Measurements from ENCODE around the gene SIX1.

SIX1 gene

DNA sequence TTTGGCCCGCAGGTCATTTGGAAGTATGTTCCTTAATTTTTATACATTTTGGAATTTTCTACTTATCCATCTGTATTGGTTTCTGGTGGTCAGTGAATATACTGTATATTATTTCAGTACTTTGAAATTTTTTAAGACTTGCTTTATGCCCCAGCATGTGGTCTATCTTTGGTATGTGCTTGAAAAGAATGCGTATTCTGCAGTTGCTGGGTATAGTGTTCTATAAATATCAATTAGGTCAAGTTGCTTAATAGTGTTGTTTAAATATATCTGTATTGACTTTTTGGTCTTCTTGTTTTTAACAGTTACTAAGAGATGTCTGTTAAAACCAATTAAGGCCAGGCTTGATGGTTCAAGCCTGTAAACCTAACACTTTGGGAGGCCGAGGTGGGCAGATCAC is 21.7 kb upstream of the SIX1 start:
- peaks cover 5% of the 10 kb centered on the region for H3K4me1 ChIP-seq (ENCODE audit: control insufficient read depth, low read length)
- TF ChIP-seq EZH2phosphoT487 (IDR thresholded peaks at IDR 0.05; ENCODE audit: borderline replicate concordance, low read length), result no peak
- TF ChIP-seq, protein P1, sequence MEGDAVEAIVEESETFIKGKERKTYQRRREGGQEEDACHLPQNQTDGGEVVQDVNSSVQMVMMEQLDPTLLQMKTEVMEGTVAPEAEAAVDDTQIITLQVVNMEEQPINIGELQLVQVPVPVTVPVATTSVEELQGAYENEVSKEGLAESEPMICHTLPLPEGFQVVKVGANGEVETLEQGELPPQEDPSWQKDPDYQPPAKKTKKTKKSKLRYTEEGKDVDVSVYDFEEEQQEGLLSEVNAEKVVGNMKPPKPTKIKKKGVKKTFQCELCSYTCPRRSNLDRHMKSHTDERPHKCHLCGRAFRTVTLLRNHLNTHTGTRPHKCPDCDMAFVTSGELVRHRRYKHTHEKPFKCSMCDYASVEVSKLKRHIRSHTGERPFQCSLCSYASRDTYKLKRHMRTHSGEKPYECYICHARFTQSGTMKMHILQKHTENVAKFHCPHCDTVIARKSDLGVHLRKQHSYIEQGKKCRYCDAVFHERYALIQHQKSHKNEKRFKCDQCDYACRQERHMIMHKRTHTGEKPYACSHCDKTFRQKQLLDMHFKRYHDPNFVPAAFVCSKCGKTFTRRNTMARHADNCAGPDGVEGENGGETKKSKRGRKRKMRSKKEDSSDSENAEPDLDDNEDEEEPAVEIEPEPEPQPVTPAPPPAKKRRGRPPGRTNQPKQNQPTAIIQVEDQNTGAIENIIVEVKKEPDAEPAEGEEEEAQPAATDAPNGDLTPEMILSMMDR (IDR thresholded peaks at IDR 0.05; ENCODE audit: low read depth, low read length, poor library complexity, severe bottlenecking), result no peak
- H3F3A ChIP-seq (ENCODE audit: control insufficient read depth, insufficient read depth), result no peaks in the 10 kb centered on the region
- no peak overlapping the region for H3K4me3 ChIP-seq (ENCODE audit: low read length)
- no peaks in the 10 kb centered on the region for H4K20me1 ChIP-seq (ENCODE audit: control insufficient read depth, insufficient read depth, low read depth, low read length)
- no peak overlapping the region for H3K27ac ChIP-seq (ENCODE audit: low read depth, low read length)
- H3K4me2 ChIP-seq (ENCODE audit: low read length), result no peak overlapping the region
- no peaks in the 10 kb centered on the region for H3K9me2 ChIP-seq (replicated peaks; ENCODE audit: control insufficient read depth, low read length)
- H3K9me3 ChIP-seq (ENCODE audit: control insufficient read depth, insufficient read depth, low read length), result no peaks in the 10 kb centered on the region
- no peaks in the 10 kb centered on the region for H3K27me3 ChIP-seq (ENCODE audit: control insufficient read depth, low read length)
- no peaks in the 10 kb centered on the region for H3K36me3 ChIP-seq (ENCODE audit: control insufficient read depth, low read length)
- H3K79me2 ChIP-seq (ENCODE audit: control insufficient read depth, low read length), result no peaks in the 10 kb centered on the region

DNA sequence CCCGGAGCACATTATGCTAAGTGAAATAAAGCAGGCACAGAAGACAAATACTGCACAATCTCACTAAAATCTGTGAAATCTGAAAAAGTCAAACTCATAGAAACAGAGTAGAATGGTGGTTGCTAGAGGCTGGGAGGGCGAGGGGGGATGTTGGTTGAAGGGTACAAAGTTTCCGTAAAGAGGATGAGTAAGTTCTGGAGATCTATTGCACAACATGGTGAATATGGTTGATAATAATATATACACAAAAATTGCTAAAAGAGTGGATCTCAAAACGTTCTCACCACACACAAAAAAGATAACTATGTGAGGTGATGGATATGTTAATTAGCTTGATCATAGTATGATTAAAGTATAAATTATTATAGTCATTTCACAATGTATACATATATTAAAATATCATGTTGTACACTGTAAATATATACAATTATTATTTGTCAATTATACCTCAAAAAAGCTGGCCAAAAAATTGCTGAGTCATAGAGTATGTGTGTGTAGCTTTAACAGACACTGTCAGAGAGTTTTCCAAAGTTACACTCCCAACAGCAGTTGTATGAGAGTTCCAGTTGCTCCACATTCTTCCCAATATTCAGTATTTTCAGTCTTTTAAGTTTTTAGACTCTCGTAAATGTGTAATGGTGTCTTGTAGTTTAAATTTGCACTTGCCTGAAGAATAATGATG is 19.3 kb upstream of the SIX1 start:
- Histone ChIP-seq H3K4me3 (ENCODE audit: low read length) (no peak overlapping the region), H4K20me1 (ENCODE audit: control insufficient read depth, insufficient read depth, low read depth, low read length) (no peaks in the 10 kb centered on the region), H3K9me2 (replicated peaks; ENCODE audit: control insufficient read depth, low read length) (no peaks in the 10 kb centered on the region), H3K4me2 (ENCODE audit: low read length) (no peak overlapping the region), H3K27me3 (ENCODE audit: control insufficient read depth, low read length) (no peaks in the 10 kb centered on the region), H3K4me1 (ENCODE audit: control insufficient read depth, low read length) (peaks cover 5% of the 10 kb centered on the region), H3K79me2 (ENCODE audit: control insufficient read depth, low read length) (no peaks in the 10 kb centered on the region), H3F3A (ENCODE audit: control insufficient read depth, insufficient read depth) (no peaks in the 10 kb centered on the region), H3K27ac (ENCODE audit: low read depth, low read length) (no peak overlapping the region), H3K9me3 (ENCODE audit: control insufficient read depth, insufficient read depth, low read length) (no peaks in the 10 kb centered on the region), H3K36me3 (ENCODE audit: control insufficient read depth, low read length) (no peaks in the 10 kb centered on the region)
- TF ChIP-seq, protein P1 (IDR thresholded peaks at IDR 0.05; ENCODE audit: low read depth, low read length, poor library complexity, severe bottlenecking), result no peak
- no peak for TF ChIP-seq EZH2phosphoT487 (IDR thresholded peaks at IDR 0.05; ENCODE audit: borderline replicate concordance, low read length)

DNA sequence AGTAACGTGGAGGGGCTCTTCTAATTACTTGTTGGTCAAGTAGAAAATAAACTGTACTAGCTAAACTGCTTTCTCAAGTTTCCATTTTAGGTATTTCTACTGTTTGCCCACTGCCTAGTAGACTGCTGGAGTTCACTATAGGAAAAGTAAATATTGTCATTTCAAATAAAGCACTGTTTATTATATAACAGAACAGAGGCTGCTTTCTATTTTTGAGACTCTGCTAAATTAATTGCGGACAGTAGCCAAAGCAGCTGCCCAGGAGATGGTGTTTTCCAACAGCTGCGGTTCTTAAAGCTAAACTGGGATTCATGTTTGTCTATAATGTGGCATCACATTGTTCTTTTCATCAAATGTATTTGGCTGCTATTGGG is 15.9 kb upstream of the SIX1 start:
- Histone ChIP-seq H3K79me2 (ENCODE audit: control insufficient read depth, low read length) (no peaks in the 10 kb centered on the region), H3F3A (ENCODE audit: control insufficient read depth, insufficient read depth) (no peaks in the 10 kb centered on the region), H3K4me3 (ENCODE audit: low read length) (no peak overlapping the region), H3K27me3 (ENCODE audit: control insufficient read depth, low read length) (no peaks in the 10 kb centered on the region), H3K9me3 (ENCODE audit: control insufficient read depth, insufficient read depth, low read length) (no peaks in the 10 kb centered on the region), H3K9me2 (replicated peaks; ENCODE audit: control insufficient read depth, low read length) (no peaks in the 10 kb centered on the region), H3K4me2 (ENCODE audit: low read length) (no peak overlapping the region), H4K20me1 (ENCODE audit: control insufficient read depth, insufficient read depth, low read depth, low read length) (no peaks in the 10 kb centered on the region), H3K4me1 (ENCODE audit: control insufficient read depth, low read length) (peaks cover 11% of the 10 kb centered on the region), H3K36me3 (ENCODE audit: control insufficient read depth, low read length) (no peaks in the 10 kb centered on the region), H3K27ac (ENCODE audit: low read depth, low read length) (no peak overlapping the region)
- no peak for TF ChIP-seq EZH2phosphoT487 (IDR thresholded peaks at IDR 0.05; ENCODE audit: borderline replicate concordance, low read length)
- TF ChIP-seq, protein P1 (IDR thresholded peaks at IDR 0.05; ENCODE audit: low read depth, low read length, poor library complexity, severe bottlenecking), result no peak

All from DOHH2 (cell line).